Smooth muscle cell (in vitro differentiated cells): ENCODE data around the gene RWDD1. TPM values are rescaled to one million over a fixed set of nuclear protein-coding genes. Genes with fewer than 3 reads are reported as not detected.

Experiments used
- DNase-seq: peaks from one replicate; lab custom pipeline; 2025; ENCODE audit not compliant: unreplicated experiment; lab: John Stamatoyannopoulos, UW
- H2AFZ ChIP-seq: fragments of 200-600 bp; sonication (generic); 2 replicates; pipeline ENCODE4 v1.6.0; 2016; ENCODE audit warnings: antibody characterized with exemption, low read depth, mild to moderate bottlenecking
- H3F3A ChIP-seq: fragments of 200-600 bp; sonication (generic); 2 replicates; pipeline ENCODE4 v1.6.0; 2017; ENCODE audit warnings: antibody characterized with exemption, low read depth
- H3K27ac ChIP-seq: fragments of 200-600 bp; sonication (generic); 2 replicates; pipeline ENCODE4 v1.5.1; 2016; ENCODE audit warnings: low read depth, mild to moderate bottlenecking
- H3K27me3 ChIP-seq: fragments of 200-600 bp; sonication (generic); 2 replicates; pipeline ENCODE4 v1.6.1; 2016; ENCODE audit warnings: low read depth, mild to moderate bottlenecking
- H3K36me3 ChIP-seq: fragments of 200-600 bp; sonication (generic); 2 replicates; pipeline ENCODE4 v1.5.1; 2016; ENCODE audit warnings: low read depth
- H3K4me1 ChIP-seq: fragments of 200-600 bp; sonication (generic); 2 replicates; pipeline ENCODE4 v1.5.1; 2016; ENCODE audit warnings: low read depth
- H3K4me2 ChIP-seq: fragments of 200-600 bp; sonication (generic); 2 replicates; pipeline ENCODE4 v1.6.0; 2016; ENCODE audit warnings: mild to moderate bottlenecking
- H3K4me3 ChIP-seq: fragments of 200-600 bp; sonication (generic); 2 replicates; pipeline ENCODE4 v1.5.1; 2016; ENCODE audit warnings: mild to moderate bottlenecking
- H3K79me2 ChIP-seq: fragments of 200-600 bp; sonication (generic); 2 replicates; pipeline ENCODE4 v1.6.0; 2016; ENCODE audit warnings: low read depth, mild to moderate bottlenecking
- H3K9ac ChIP-seq: fragments of 200-600 bp; sonication (generic); 2 replicates; pipeline ENCODE4 v1.6.0; 2016; ENCODE audit warnings: low read depth
- H3K9me3 ChIP-seq: fragments of 200-600 bp; sonication (generic); replicated peaks from 2 replicates; pipeline ENCODE4 v1.5.1; 2016; ENCODE audit warnings: low read depth
- H4K20me1 ChIP-seq: fragments of 200-600 bp; sonication (generic); 2 replicates; pipeline ENCODE4 v1.6.0; 2016; ENCODE audit warnings: low read depth
- WGBS: methylation state at CpG from one replicate; pipeline ENCODE4 v1.1.7; 2016; ENCODE audit warnings: low lambda C conversion rate; 5-methylcytosine and 5-hydroxymethylcytosine counted together
- polyA plus RNA-seq: library from polyadenylated mRNA; unstranded; fragments of >200 nt; fragmentation: Nextera tagmentation; extraction: Ambion mirVana; gene quantifications from 2 replicates; pipeline ENCODE4 v1.2.1, GENCODE V29; 2016
- total RNA-seq: library from RNA; depleted of rRNA; stranded (reverse); fragments of >200 nt; gene quantifications from 2 replicates; pipeline ENCODE4 v1.2.3, GENCODE V29; 2014
- TF ChIP-seq, protein P1 (sequence below): fragments of 200-600 bp; sonication (generic); IDR thresholded peaks from 2 replicates; pipeline ENCODE4 v1.5.1; 2017; ENCODE audit warnings: borderline replicate concordance, mild to moderate bottlenecking, antibody characterized with exemption; ENCODE audit not compliant: insufficient read depth, poor library complexity, severe bottlenecking

RWDD1 gene
- total RNA-seq (58.5 and 69.4 TPM in 2 replicates), polyA plus RNA-seq (64.0 and 66.1 TPM in 2 replicates)

DNA sequence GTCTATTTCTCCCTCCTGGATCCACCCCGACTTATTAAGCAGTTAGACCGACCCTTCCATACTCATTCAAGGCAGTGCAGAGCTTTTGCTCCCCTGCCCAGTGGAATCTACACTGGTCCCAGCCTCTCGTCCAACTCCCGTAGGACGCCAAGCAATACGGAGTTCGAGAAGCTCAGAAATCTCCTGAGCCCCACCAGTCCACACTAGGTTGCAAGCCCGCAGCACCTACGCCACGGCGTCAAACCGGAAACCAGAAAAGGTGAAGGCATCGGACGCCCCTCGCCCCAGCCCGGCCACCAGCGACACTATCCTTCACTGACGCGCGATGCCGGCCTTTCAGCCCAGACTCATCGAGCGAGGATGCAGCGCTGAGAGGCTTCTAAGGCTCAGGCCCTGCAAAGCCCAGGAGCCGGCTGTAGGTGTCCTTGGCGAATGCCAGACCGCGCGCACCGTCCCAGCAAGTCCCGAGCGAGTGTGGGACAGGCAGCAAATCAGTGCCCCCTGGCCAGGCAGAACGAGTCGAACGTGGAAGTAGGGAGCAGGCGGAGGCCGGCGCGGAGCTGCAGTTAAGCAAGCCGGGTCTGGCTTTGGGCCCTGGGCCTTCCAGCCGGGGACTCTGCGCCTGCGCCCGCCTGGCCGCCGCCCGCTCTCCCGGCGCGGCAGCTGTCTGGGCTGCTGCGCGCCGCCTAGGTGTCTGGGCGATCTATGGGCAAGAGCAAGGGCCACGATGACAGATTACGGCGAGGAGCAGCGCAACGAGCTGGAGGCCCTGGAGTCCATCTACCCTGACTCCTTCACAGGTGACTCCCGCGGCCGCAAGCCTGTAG lies at the start of gene RWDD1:
Gene RWDD1, plus strand, starts transcription at position 649 of the 827 bp plus-strand sequence. Its CDS starts 79 bp downstream, at position 728.
- peak within 1 kb of the TSS; percentile 85 for H2AFZ ChIP-seq
- H3F3A ChIP-seq = peaks cover 5% of the 10 kb centered on the region
- peak within 1 kb of the TSS; percentile 85 for H3K27ac ChIP-seq
- peaks cover 54% of the 10 kb centered on the region for H3K79me2 ChIP-seq
- peak within 1 kb of the TSS; percentile 93 for H3K9ac ChIP-seq
- H4K20me1 ChIP-seq = peaks cover 29% of the 10 kb centered on the region
- H3K4me1 ChIP-seq = peaks cover 22% of the 10 kb centered on the region
- H3K9me3 ChIP-seq = no peaks in the 10 kb centered on the region
- no peaks in the 10 kb centered on the region for H3K27me3 ChIP-seq
- TF ChIP-seq, protein P1, sequence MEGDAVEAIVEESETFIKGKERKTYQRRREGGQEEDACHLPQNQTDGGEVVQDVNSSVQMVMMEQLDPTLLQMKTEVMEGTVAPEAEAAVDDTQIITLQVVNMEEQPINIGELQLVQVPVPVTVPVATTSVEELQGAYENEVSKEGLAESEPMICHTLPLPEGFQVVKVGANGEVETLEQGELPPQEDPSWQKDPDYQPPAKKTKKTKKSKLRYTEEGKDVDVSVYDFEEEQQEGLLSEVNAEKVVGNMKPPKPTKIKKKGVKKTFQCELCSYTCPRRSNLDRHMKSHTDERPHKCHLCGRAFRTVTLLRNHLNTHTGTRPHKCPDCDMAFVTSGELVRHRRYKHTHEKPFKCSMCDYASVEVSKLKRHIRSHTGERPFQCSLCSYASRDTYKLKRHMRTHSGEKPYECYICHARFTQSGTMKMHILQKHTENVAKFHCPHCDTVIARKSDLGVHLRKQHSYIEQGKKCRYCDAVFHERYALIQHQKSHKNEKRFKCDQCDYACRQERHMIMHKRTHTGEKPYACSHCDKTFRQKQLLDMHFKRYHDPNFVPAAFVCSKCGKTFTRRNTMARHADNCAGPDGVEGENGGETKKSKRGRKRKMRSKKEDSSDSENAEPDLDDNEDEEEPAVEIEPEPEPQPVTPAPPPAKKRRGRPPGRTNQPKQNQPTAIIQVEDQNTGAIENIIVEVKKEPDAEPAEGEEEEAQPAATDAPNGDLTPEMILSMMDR = no peak
- DNase-seq = peak; percentile 86
- WGBS = under 1% methylated on average over 62 of the region's 62 CpGs
- H3K4me2 ChIP-seq = peak within 1 kb of the TSS; percentile 89
- no peaks in the 10 kb centered on the region for H3K36me3 ChIP-seq
- H3K4me3 ChIP-seq = peak within 1 kb of the TSS; percentile 77

DNA sequence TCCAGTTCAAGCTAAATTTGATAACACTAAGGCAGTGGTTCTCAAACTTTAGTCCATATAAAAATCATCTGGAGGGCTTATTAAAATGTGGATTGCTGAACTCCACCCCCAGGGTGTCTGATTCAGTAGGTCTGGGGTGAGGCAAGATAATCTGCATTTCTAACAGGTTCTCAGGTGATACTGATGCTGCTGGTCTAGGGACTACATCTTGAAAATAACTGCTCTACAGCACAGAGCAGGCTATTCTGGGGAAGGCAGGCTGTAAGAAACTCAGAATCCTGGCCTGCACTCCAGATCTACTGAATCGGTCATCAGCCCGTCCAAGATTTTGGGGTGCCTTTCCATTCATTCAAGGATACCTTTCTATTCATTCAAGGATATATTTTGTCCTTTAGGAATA lies 48.4 kb upstream of the RWDD1 start:
- Histone ChIP-seq H3K27ac (no peak overlapping the region), H3K9ac (no peak overlapping the region), H3K36me3 (no peaks in the 10 kb centered on the region), H2AFZ (no peak overlapping the region), H4K20me1 (no peaks in the 10 kb centered on the region), H3K4me1 (no peaks in the 10 kb centered on the region), H3K9me3 (no peaks in the 10 kb centered on the region), H3K27me3 (no peaks in the 10 kb centered on the region), H3K4me2 (no peak overlapping the region), H3K4me3 (no peak overlapping the region), H3F3A (no peaks in the 10 kb centered on the region), H3K79me2 (no peaks in the 10 kb centered on the region)
- TF ChIP-seq, protein P1 = no peak
- 80% methylated on average over 2 of the region's 2 CpGs for WGBS
- no peak for DNase-seq

- Histone ChIP-seq H3K27me3 (no peaks in the 10 kb centered on the region), H3K4me3 (no peak overlapping the region), H3K79me2 (no peaks in the 10 kb centered on the region), H3K36me3 (no peaks in the 10 kb centered on the region), H3F3A (no peaks in the 10 kb centered on the region), H2AFZ (no peak overlapping the region), H4K20me1 (no peaks in the 10 kb centered on the region), H3K9ac (no peak overlapping the region), H3K4me2 (no peak overlapping the region), H3K4me1 (peaks cover 5% of the 10 kb centered on the region), H3K9me3 (no peaks in the 10 kb centered on the region), H3K27ac (no peak overlapping the region)
- 63% methylated on average over 2 of the region's 2 CpGs for WGBS
- TF ChIP-seq, protein P1 = no peak
- no peak for DNase-seq
Measured at GRCh38 chr6:116524236-116524635, 47.1 kb upstream of the RWDD1 start.
